IMR-90 (cell line): Measurements from ENCODE around the gene KRT6B. TPM values are rescaled to one million over a fixed set of nuclear protein-coding genes. Genes with fewer than 3 reads are reported as not detected.

Experiments used
- ATAC-seq: fragments of 200-7000 bp; cut with Tn5 transposase; 2 replicates; pipeline ENCODE4 v1.9.1; 2020; ENCODE audit warnings: low read depth, mild to moderate bottlenecking, moderate library complexity
- BruUV-seq: library from RNA; stranded (reverse); fragments of 400-500 nt; replicated peaks from 2 replicates; lab custom pipeline; 2021; lab: Mats Ljungman, UMichigan
- CTCF ChIA-PET: fragments of 300-600 bp; formaldehyde crosslinking; extraction: SDS; loops from one replicate; lab custom pipeline; 2021; ENCODE audit warnings: antibody characterized with exemption; lab: Yijun Ruan, JAX
- POLR2A ChIA-PET: fragments of 300-600 bp; sonication (Branson Sonifier 250); formaldehyde crosslinking; loops from one replicate; lab custom pipeline; 2022; ENCODE audit warnings: antibody characterized with exemption; ENCODE audit not compliant: unreplicated experiment; lab: Charles Lee
- DNase-seq: peaks from one replicate; pipeline ENCODE4 v3.0.0; 2013
- H2AFZ ChIP-seq: replicated peaks from 2 replicates; pipeline ENCODE3; 2013; ENCODE audit warnings: low read length, mild to moderate bottlenecking; ENCODE audit not compliant: poor library complexity
- H2AK5ac ChIP-seq: 2 replicates; pipeline ENCODE4 v1.6.1; 2013; ENCODE audit warnings: low read depth, low read length, inconsistent platforms
- H2AK9ac ChIP-seq: replicated peaks from 2 replicates; pipeline ENCODE3; 2013; ENCODE audit warnings: mild to moderate bottlenecking, low read depth, low read length, moderate library complexity; ENCODE audit not compliant: poor library complexity
- H2BK120ac ChIP-seq: 2 replicates; pipeline ENCODE4 v1.6.1; 2013; ENCODE audit warnings: low read depth, low read length, inconsistent platforms
- H2BK15ac ChIP-seq: 3 replicates; pipeline ENCODE4 v1.6.1; 2013; ENCODE audit warnings: low read depth, low read length, inconsistent platforms
- H2BK20ac ChIP-seq: 2 replicates; pipeline ENCODE4 v1.6.1; 2013; ENCODE audit warnings: low read depth, mild to moderate bottlenecking, inconsistent platforms, low read length, moderate library complexity
- H2BK5ac ChIP-seq: 2 replicates; pipeline ENCODE4 v1.6.1; 2013; ENCODE audit warnings: mild to moderate bottlenecking, low read depth, low read length, inconsistent platforms; ENCODE audit not compliant: poor library complexity, severe bottlenecking
- H3K14ac ChIP-seq: replicated peaks from 2 replicates; pipeline ENCODE4 v1.6.1; 2013; ENCODE audit warnings: low read depth, low read length, inconsistent platforms
- H3K18ac ChIP-seq: 2 replicates; pipeline ENCODE4 v1.6.1; 2013; ENCODE audit warnings: low read depth, low read length, control low read depth
- H3K23ac ChIP-seq: 2 replicates; pipeline ENCODE4 v1.6.1; 2013; ENCODE audit warnings: low read depth, low read length, inconsistent platforms
- H3K27ac ChIP-seq: 2 replicates; pipeline ENCODE4 v1.5.1; 2013; ENCODE audit warnings: mild to moderate bottlenecking, control low read depth, low read length; ENCODE audit not compliant: insufficient read depth
- H3K27me3 ChIP-seq: 2 replicates; pipeline ENCODE4 v1.6.1; 2013; ENCODE audit warnings: low read length; ENCODE audit not compliant: control insufficient read depth, insufficient read depth
- H3K36me3 ChIP-seq: 2 replicates; pipeline ENCODE4 v1.6.1; 2013; ENCODE audit warnings: low read length, mixed read lengths; ENCODE audit not compliant: control insufficient read depth, insufficient read depth
- H3K4ac ChIP-seq: 2 replicates; pipeline ENCODE4 v1.6.1; 2013; ENCODE audit warnings: low read depth, low read length, inconsistent platforms
- H3K4me1 ChIP-seq: 2 replicates; pipeline ENCODE4 v1.6.1; 2013; ENCODE audit warnings: low read length, mixed read lengths; ENCODE audit not compliant: control insufficient read depth, insufficient read depth
- H3K4me2 ChIP-seq: 2 replicates; pipeline ENCODE4 v1.6.1; 2013; ENCODE audit warnings: low read depth, mild to moderate bottlenecking, control low read depth, low read length, moderate library complexity
- H3K4me3 ChIP-seq: 2 replicates; pipeline ENCODE4 v1.5.1; 2013; ENCODE audit warnings: low read depth, mild to moderate bottlenecking, control low read depth, low read length, moderate library complexity; ENCODE audit not compliant: insufficient read depth
- H3K56ac ChIP-seq: 2 replicates; pipeline ENCODE4 v1.6.1; 2013; ENCODE audit warnings: low read length, inconsistent platforms; ENCODE audit not compliant: insufficient read depth; ENCODE audit errors: extremely low read depth
- H3K79me1 ChIP-seq, 2 experiments: 2 replicates each; pipeline ENCODE4 v1.6.1; 2013; ENCODE audit warnings: low read length in 2 of 2, inconsistent platforms in 1 of 2, low read depth in 1 of 2
- H3K9ac ChIP-seq: 2 replicates; pipeline ENCODE4 v1.6.1; 2013; ENCODE audit warnings: low read depth, low read length, control low read depth
- H3K9me1 ChIP-seq: 2 replicates; pipeline ENCODE4 v1.6.1; 2013; ENCODE audit warnings: low read length, inconsistent platforms; ENCODE audit not compliant: insufficient read depth
- H3K9me3 ChIP-seq: 2 replicates; pipeline ENCODE4 v1.6.1; 2013; ENCODE audit warnings: low read length; ENCODE audit not compliant: control insufficient read depth, insufficient read depth
- H4K20me1 ChIP-seq: 2 replicates; pipeline ENCODE4 v1.6.1; 2013; ENCODE audit warnings: low read length, inconsistent platforms; ENCODE audit not compliant: insufficient read depth
- H4K5ac ChIP-seq: 2 replicates; pipeline ENCODE4 v1.6.1; 2013; ENCODE audit warnings: mild to moderate bottlenecking, low read depth, low read length, control low read depth
- H4K8ac ChIP-seq, 2 experiments: 2 replicates each; pipeline ENCODE4 v1.6.1; 2013; ENCODE audit warnings: low read depth in 2 of 2, low read length in 2 of 2, control low read depth in 1 of 2, inconsistent platforms in 1 of 2
- H4K91ac ChIP-seq: 2 replicates; pipeline ENCODE4 v1.6.1; 2013; ENCODE audit warnings: low read depth, low read length, inconsistent platforms; ENCODE audit not compliant: insufficient read depth
- BHLHE40 ChIP-seq: fragments of 150-350 bp; IDR thresholded peaks from 2 replicates; pipeline ENCODE4 v1.6.1; 2016; ENCODE audit warnings: mild to moderate bottlenecking, low read depth, low read length
- CEBPB ChIP-seq: IDR thresholded peaks from 2 replicates; pipeline ENCODE4 v1.6.1; 2012; ENCODE audit warnings: low read depth, low read length, improper control_type of control experiment
- CHD1 ChIP-seq: IDR thresholded peaks from 2 replicates; pipeline ENCODE4 v1.6.1; 2012; ENCODE audit warnings: low read depth, low read length, improper control_type of control experiment
- MAFK ChIP-seq: IDR thresholded peaks from 2 replicates; pipeline ENCODE4 v1.6.1; 2012; ENCODE audit warnings: low read depth, low read length, improper control_type of control experiment
- NFE2L2 ChIP-seq: fragments of 150-350 bp; IDR thresholded peaks from 2 replicates; pipeline ENCODE4 v1.6.1; 2016; ENCODE audit warnings: low read depth, mild to moderate bottlenecking, low read length
- RAD21 ChIP-seq: IDR thresholded peaks from 2 replicates; pipeline ENCODE4 v1.6.1; 2012; ENCODE audit warnings: low read length, improper control_type of control experiment
- WGBS, 2 experiments: methylation state at CpG; one replicate each; pipeline versions ENCODE4 v1.1.5 to v1.1.7; 2013; ENCODE audit warnings: missing lambda C conversion rate in 2 of 2; ENCODE audit not compliant: insufficient read length in 1 of 2; ENCODE audit errors: extremely low coverage in 2 of 2; 5-methylcytosine and 5-hydroxymethylcytosine counted together
- dilution Hi-C: fragments of 300-500 bp; cut with HindIII; formaldehyde crosslinking; loops from one replicate; pipeline ENCODE4 v1.14.3; 2018; ENCODE audit warnings: low sequenced_read_pairs; ENCODE audit not compliant: unreplicated experiment
- in situ Hi-C: fragments of 300-500 bp; cut with MboI; formaldehyde crosslinking; loops from 3 replicates; pipeline ENCODE4 v1.14.3; 2019; ENCODE audit warnings: low sequenced_read_pairs, inconsistent platforms, mixed read lengths
- intact Hi-C: fragments of 100-400 bp; cut with micrococcal nuclease; formaldehyde crosslinking; loops from 2 replicates; pipeline ENCODE4 v1.10.0; 2022
- polyA plus RNA-seq, 3 experiments: library from polyadenylated mRNA; depleted of rRNA; stranded (reverse); fragments of >200 nt; gene quantifications; 2 replicates each; pipeline ENCODE4 v1.2.3, GENCODE V29; 2012; ENCODE audit warnings: low replicate concordance in 1 of 3
- total RNA-seq: library from RNA; depleted of rRNA; stranded (reverse); fragments of >200 nt; gene quantifications from 2 replicates; pipeline ENCODE4 v1.2.3, GENCODE V29; 2012
- TF ChIP-seq, protein P1 (sequence below): fragments of 150-350 bp; IDR thresholded peaks from 2 replicates; pipeline ENCODE4 v1.6.1; 2016; ENCODE audit warnings: low read depth, mild to moderate bottlenecking, low read length, moderate library complexity, borderline replicate concordance

The KRT6B gene
- total and polyA plus RNA-seq, 2 of the 4 experiments (the other 2 are of a cell fraction), result not detected

DNA sequence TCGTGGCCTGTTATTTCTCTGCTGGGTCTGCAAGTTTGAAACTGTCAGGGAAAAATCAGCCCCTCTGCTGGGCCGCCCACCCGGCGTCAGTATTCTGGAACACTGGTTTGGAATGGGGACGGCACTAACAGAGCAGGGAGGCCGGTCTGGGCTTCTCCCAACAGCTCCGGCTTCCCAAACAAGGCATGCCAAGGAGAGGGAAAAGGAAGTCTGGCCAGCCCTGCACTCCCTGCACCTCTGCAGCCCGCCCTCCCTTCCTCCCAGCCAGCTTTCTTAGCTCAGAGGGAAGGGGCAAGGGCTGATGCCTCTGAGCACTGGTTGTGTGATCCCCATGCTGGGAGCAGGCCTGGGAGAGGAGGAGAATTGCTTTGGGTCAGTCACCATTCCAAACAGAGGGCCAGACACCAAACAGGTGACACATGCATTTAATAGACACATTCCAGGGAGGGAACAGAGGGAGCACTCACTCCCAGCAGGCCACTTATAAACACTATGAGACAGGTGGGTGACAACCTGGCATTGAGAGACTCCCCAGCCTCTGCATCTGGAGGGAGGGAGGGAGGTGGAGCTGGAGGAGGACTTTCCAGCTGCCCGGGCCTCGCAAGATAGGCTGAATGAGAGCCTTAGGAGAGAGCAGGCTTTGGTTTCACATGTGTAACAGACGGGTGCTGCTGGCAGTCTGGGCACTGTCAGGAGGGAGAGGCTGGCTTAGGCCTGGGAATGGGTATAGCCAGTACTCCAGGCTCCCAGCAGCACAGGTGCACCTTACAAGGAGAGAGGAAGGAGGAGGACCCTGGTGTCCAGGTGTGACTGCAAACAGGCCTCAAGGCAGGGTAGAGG lies 28.1 kb downstream of the KRT6B start:
- Histone ChIP-seq H3K9me3 (no peaks in the 10 kb centered on the region), H2AK9ac (no peak overlapping the region), H3K4ac (no peak overlapping the region), H3K18ac (no peak overlapping the region), H3K27ac (no peak overlapping the region), H2BK15ac (no peak overlapping the region), H2AK5ac (no peak overlapping the region), H3K36me3 (no peaks in the 10 kb centered on the region), H2BK5ac (no peak overlapping the region), H3K9ac (no peak overlapping the region), H2AFZ (no peak overlapping the region), H3K4me2 (no peak overlapping the region), H3K56ac (no peak overlapping the region), H3K27me3 (peaks cover 62% of the 10 kb centered on the region), H4K5ac (no peak overlapping the region), H3K23ac (no peak overlapping the region), H3K4me1 (no peaks in the 10 kb centered on the region), H3K79me1 (no peaks in the 10 kb centered on the region), H3K4me3 (no peak overlapping the region), H4K20me1 (no peaks in the 10 kb centered on the region), H2BK120ac (no peak overlapping the region), H4K91ac (no peak overlapping the region), H3K9me1 (no peaks in the 10 kb centered on the region), H2BK20ac (no peak overlapping the region), H4K8ac (no peak overlapping the region), H3K14ac (no peak overlapping the region)
- intact Hi-C loops (no loop called here), dilution Hi-C loops (no loop called here), in situ Hi-C loops (no loop called here)
- no peak for ATAC-seq
- WGBS, 2 experiments, result 25% methylated on average over 2 of the region's 11 CpGs; no CpG with 5 or more reads in 1 of the 2 experiments
- no TSS peak for BruUV-seq
- POLR2A ChIA-PET, result no interaction called here
- CTCF ChIA-PET, result no interaction called here
- TF ChIP-seq, protein P1, sequence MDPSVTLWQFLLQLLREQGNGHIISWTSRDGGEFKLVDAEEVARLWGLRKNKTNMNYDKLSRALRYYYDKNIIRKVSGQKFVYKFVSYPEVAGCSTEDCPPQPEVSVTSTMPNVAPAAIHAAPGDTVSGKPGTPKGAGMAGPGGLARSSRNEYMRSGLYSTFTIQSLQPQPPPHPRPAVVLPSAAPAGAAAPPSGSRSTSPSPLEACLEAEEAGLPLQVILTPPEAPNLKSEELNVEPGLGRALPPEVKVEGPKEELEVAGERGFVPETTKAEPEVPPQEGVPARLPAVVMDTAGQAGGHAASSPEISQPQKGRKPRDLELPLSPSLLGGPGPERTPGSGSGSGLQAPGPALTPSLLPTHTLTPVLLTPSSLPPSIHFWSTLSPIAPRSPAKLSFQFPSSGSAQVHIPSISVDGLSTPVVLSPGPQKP, result no peak
- TF ChIP-seq RAD21 (no peak), CHD1 (no peak), BHLHE40 (no peak), NFE2L2 (no peak), MAFK (no peak), CEBPB (no peak)
- no peak for DNase-seq
